M059J (cell line): ENCODE data around the gene BBX. TPM values are rescaled to one million over a fixed set of nuclear protein-coding genes. Genes with fewer than 3 reads are reported as not detected.
A peak's percentile ranks its signal among the peaks of the same experiment; 100 is the strongest.

Source experiments
- DNase-seq: peaks from one replicate; pipeline ENCODE4 v3.0.0-alpha.2; 2012; ENCODE audit warnings: low read depth
- total RNA-seq: library from RNA; depleted of rRNA; stranded (reverse); fragments of >200 nt; shearing (Covaris generic); gene quantifications from 2 replicates; pipeline ENCODE4 v1.2.3, GENCODE V29; 2014; rRNA removed

The BBX gene
- total RNA-seq, 1 experiment from 2014 or later: 81.8 TPM

- DNase-seq: no peak
These were observed 315.3 kb downstream of the BBX start for GRCh38 chr3:107837895-107838612.

- DNase-seq: no peak
These were observed 319.1 kb downstream of the BBX start for GRCh38 chr3:107841831-107842230.

- no peak for DNase-seq
These were observed 320.2 kb downstream of the BBX start for GRCh38 chr3:107842940-107843339.

GRCh38 chr3:107845380-107846278, 322.9 kb downstream of the BBX start:
- DNase-seq: no peak

GRCh38 chr3:107846279-107846852, 323.6 kb downstream of the BBX start:
- peak; percentile 67 for DNase-seq

- DNase-seq: no peak
These were observed 325.0 kb downstream of the BBX start for GRCh38 chr3:107847791-107848190.

GRCh38 chr3:107848351-107848915, 325.7 kb downstream of the BBX start:
- DNase-seq: no peak

- no peak for DNase-seq
These were observed 327.9 kb downstream of the BBX start for GRCh38 chr3:107850681-107851080.

- no peak for DNase-seq
These were observed 331.1 kb downstream of the BBX start for GRCh38 chr3:107853821-107854220.

- DNase-seq: no peak
These were observed 332.0 kb downstream of the BBX start for GRCh38 chr3:107854733-107855132.

GRCh38 chr3:107855710-107856109, 332.9 kb downstream of the BBX start:
- DNase-seq: peak; percentile 68

GRCh38 chr3:107857854-107858253, 335.1 kb downstream of the BBX start:
- DNase-seq: no peak

GRCh38 chr3:107858876-107859275, 336.1 kb downstream of the BBX start:
- DNase-seq: no peak

Other genes with a start within 250 kb of the BBX start
- not detected in 2 replicates for gene CCDC54, start 145.5 kb upstream of the BBX start, total RNA-seq